Keratinocyte (primary cell): ENCODE measurements around the gene CD300H.

ENCODE experiments used
- CTCF ChIP-seq, 3 experiments: IDR thresholded peaks in 1 of 3; conservative IDR thresholded peaks in 1 of 3; optimal IDR thresholded peaks in 1 of 3; 2 replicates in 2 of 3; 3 replicates in 1 of 3; pipeline versions ENCODE3 to v1.5.1; 2011; ENCODE audit warnings: low read length in 3 of 3, mild to moderate bottlenecking in 3 of 3, moderate library complexity in 2 of 3, control low read depth in 1 of 3, inconsistent platforms in 1 of 3; ENCODE audit not compliant: insufficient read depth in 2 of 3; ENCODE audit errors: extremely low read depth in 1 of 3
- EZH2 ChIP-seq: IDR thresholded peaks from one replicate; pipeline ENCODE4 v1.6.1; 2012; ENCODE audit warnings: inconsistent platforms, mild to moderate bottlenecking, low read length, moderate library complexity

GRCh38 chr17:74599448-74599939, 32.2 kb upstream of the CD300H start:
- TF ChIP-seq CTCF (optimal IDR thresholded peaks at IDR 0.05 in 1 of 3, IDR thresholded peaks at IDR 0.05 in 1 of 3, conservative IDR thresholded peaks at IDR 0.05 in 1 of 3; ENCODE audit: extremely low read depth in 1 of 3, insufficient read depth in 2 of 3, low read length in 3 of 3) (no peak), EZH2 (no peak)
